Glutamatergic neuron (in vitro differentiated cells): ENCODE results near the gene ERFL. TPM values are rescaled to one million over a fixed set of nuclear protein-coding genes. Genes with fewer than 3 reads are reported as not detected.

Experiments used
- DNase-seq: peaks from one replicate; pipeline ENCODE4 v3.0.0; 2022
- H3K27ac Mint-ChIP-seq: one replicate; pipeline ENCODE4 v1.8.0; 2020; ENCODE audit warnings: mild to moderate bottlenecking, mixed read lengths, inconsistent platforms; ENCODE audit not compliant: unreplicated experiment
- H3K27me3 Mint-ChIP-seq: one replicate; pipeline ENCODE4 v1.8.0; 2020; ENCODE audit warnings: mild to moderate bottlenecking, moderate library complexity, mixed read lengths, inconsistent platforms; ENCODE audit not compliant: unreplicated experiment
- H3K36me3 Mint-ChIP-seq: one replicate; pipeline ENCODE4 v1.8.0; 2020; ENCODE audit warnings: mild to moderate bottlenecking, mixed read lengths, inconsistent platforms; ENCODE audit not compliant: unreplicated experiment
- H3K4me1 Mint-ChIP-seq: one replicate; pipeline ENCODE4 v1.8.0; 2020; ENCODE audit warnings: mild to moderate bottlenecking, low read depth, mixed read lengths, inconsistent platforms; ENCODE audit not compliant: unreplicated experiment
- H3K4me3 Mint-ChIP-seq: one replicate; pipeline ENCODE4 v1.8.0; 2020; ENCODE audit warnings: mild to moderate bottlenecking, mixed read lengths, inconsistent platforms; ENCODE audit not compliant: unreplicated experiment
- H3K9me3 Mint-ChIP-seq: one replicate; pipeline ENCODE4 v1.8.0; 2020; ENCODE audit warnings: mild to moderate bottlenecking, moderate library complexity, mixed read lengths, inconsistent platforms; ENCODE audit not compliant: unreplicated experiment
- total RNA-seq: library from RNA; stranded (reverse); fragmentation: NEBNext Ultra II Directional; extraction: Animal tissue kit (Norgen Biotek cat#: 25700); gene quantifications from one replicate; pipeline ENCODE4 v1.2.1, GENCODE V29; 2021; ENCODE audit not compliant: unreplicated experiment
- TF ChIP-seq, protein P1 (sequence below): fragments of 200-600 bp; sonication (generic); IDR thresholded peaks from one replicate; pipeline ENCODE4 v1.5.0; 2021; ENCODE audit not compliant: partially characterized antibody, unreplicated experiment

The ERFL gene
- total RNA-seq, 1 donor from 2014 or later: 1.6 TPM

DNA sequence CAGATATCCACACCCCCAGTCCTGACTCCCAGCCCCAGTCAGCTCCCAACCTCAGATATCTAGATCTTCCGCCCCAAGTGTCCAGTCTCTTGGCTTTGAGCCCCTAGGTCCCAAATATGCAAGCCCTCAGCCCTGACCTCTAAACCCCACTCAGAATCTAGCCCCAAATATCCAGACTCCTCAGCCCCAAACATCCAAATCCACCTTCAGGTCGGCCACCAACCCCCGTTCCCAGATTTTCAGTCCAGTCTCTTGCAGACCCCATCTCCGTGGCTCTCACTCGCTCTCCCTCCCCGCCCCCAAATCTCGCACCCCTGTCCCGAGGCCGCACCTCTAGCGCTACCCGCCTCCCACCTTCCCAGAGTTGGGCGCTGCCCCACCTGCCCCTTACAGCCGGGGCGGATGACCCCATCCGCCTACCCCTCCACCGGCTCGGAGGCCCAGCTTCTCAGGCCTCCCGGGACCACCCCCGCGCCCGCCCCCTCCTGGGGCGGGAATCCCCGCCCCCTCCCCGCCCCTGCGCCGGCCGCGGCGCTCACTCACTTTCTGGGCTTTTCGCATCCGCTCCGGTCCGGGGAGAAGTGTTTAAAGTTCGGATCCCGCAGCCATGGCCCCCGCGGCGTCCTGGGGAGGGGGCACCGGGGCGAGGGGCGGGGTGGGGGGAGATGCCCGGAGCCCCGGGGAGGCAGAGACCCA, 604 bp downstream of the ERFL start:
- Mint-ChIP-seq H3K36me3 (no peaks in the 10 kb centered on the region), H3K27me3 (peaks cover 16% of the 10 kb centered on the region), H3K9me3 (peaks cover 11% of the 10 kb centered on the region), H3K4me1 (peaks cover 20% of the 10 kb centered on the region), H3K4me3 (peak overlapping the region; percentile 89), H3K27ac (no peak overlapping the region)
- TF ChIP-seq, protein P1, sequence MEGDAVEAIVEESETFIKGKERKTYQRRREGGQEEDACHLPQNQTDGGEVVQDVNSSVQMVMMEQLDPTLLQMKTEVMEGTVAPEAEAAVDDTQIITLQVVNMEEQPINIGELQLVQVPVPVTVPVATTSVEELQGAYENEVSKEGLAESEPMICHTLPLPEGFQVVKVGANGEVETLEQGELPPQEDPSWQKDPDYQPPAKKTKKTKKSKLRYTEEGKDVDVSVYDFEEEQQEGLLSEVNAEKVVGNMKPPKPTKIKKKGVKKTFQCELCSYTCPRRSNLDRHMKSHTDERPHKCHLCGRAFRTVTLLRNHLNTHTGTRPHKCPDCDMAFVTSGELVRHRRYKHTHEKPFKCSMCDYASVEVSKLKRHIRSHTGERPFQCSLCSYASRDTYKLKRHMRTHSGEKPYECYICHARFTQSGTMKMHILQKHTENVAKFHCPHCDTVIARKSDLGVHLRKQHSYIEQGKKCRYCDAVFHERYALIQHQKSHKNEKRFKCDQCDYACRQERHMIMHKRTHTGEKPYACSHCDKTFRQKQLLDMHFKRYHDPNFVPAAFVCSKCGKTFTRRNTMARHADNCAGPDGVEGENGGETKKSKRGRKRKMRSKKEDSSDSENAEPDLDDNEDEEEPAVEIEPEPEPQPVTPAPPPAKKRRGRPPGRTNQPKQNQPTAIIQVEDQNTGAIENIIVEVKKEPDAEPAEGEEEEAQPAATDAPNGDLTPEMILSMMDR: no peak
- DNase-seq: no peak

DNA sequence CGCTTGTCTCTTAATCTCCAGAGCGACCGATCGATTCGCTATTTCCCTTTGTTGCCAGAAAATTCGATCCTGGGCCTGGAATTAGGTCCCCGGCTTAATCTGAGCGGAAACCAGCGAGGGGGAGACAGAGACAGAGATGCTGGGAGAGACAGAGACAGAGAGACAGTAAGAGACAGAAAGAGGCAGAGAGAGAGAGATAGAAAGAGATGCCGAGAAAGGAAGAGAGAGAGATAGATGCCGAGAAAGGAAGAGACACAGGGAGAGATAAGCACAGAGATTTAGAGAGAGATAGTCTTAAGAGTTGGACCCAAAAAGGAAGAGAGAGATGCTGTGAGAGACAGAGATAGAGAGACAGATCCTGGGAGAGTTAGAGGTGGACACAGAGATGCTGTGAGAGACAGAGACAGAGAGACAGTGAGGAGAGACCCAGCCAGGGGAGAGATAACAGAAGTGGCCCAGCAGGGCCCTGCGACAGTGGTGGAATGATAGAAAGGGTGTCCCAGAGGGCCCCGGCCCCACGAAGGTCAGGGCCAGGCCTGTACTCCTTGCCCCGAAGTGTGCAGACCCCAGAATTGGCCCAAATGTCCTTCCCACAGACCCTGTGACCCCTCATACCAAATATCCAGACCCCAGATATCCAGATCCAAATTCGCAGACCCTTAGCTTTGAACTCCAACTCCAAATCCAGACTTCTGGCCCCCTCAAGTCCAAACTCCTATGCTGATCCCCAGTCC, 1.3 kb downstream of the ERFL start:
- Mint-ChIP-seq H3K4me1 (peaks cover 20% of the 10 kb centered on the region), H3K36me3 (no peaks in the 10 kb centered on the region), H3K4me3 (no peak overlapping the region), H3K9me3 (peaks cover 12% of the 10 kb centered on the region), H3K27ac (no peak overlapping the region), H3K27me3 (peaks cover 18% of the 10 kb centered on the region)
- no peak for DNase-seq
- TF ChIP-seq, protein P1: no peak

DNA sequence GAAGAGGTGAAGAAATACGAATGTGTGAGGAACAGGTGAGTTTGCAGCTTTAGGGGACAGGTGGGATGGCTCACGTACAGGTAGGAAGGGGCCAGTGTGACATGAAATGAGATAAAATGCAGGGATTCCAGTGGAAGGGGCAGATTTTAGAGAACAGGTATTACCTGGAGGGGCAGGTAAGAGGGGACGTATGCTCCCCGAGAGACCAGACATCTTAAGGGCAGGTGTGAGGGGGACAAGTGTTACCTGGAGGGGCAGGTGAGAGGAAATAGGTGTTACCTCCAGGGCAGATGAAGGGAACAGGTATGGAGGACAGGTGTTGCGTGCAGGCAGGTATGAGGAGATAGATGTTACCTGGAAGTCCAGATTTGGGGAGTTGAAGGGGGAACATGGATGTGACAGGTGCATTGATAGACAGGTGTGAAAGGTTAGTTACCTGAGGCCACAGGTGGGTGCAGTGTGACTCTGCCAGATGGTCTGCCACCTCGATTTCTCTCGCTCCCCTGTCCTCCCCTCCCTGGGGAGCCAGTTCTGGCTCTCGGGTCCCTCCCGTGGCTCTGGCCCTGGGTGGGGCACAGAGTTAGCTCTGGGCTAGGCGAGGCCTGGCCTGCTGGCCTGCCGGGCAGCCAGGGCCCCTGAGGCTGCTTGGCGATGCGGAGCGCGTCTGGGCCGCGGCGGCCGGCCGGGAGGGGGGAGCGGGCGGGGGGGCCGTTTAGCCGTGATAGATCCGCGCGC, 2.1 kb downstream of the ERFL start:
- DNase-seq: no peak
- Mint-ChIP-seq H3K9me3 (peaks cover 15% of the 10 kb centered on the region), H3K4me1 (peaks cover 18% of the 10 kb centered on the region), H3K27me3 (peaks cover 21% of the 10 kb centered on the region), H3K36me3 (no peaks in the 10 kb centered on the region), H3K4me3 (no peak overlapping the region), H3K27ac (no peak overlapping the region)
- TF ChIP-seq, protein P1: no peak

DNA sequence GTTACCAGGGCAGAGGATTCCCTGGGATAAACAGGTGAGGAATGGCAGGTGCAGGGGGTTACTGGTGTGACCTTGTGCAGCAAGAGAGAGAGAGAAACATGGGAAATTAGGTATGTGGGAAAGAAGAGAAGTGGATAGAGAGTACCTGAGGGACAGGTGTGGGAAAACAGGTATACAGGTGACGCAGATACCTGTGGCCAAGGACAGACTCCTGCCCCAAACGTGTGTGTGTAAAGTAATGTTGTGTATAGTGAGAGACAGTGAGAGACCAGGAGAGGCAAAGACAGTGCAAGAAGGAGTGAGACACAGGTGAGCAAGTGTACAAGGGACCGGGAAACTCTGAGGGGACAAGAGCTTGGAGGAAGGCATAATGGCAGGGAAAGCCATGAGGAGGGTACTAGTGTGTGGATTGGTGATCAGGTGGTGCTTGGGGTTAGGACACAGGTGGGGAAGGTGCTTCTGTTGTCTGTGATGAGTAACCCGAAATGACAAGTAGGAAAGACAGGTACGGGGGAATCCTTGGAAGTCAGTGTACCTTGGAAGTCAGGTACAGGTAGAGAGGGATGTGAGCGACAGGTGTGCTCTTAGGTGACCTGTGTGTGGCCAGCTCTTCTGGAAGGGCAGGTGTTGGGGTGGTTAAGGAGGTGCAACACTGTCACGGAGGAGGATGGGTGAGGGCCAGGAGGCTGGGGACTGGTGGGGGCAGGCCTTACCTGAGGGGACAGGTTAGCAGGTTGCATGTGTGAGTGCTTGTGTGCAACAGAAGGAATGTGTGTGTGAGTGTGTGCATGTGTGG, 2.8 kb downstream of the ERFL start:
- Mint-ChIP-seq H3K4me3 (no peak overlapping the region), H3K27ac (no peak overlapping the region), H3K4me1 (peaks cover 14% of the 10 kb centered on the region), H3K36me3 (no peaks in the 10 kb centered on the region), H3K9me3 (peaks cover 16% of the 10 kb centered on the region), H3K27me3 (peaks cover 21% of the 10 kb centered on the region)
- TF ChIP-seq, protein P1: no peak
- no peak for DNase-seq
